AML-193 (cell line): ENCODE results near the gene SYNM.

Source experiments
- DNase-seq, 2 experiments: peaks; one replicate each; lab custom pipeline; 2025; lab: John Stamatoyannopoulos, UW

Gene SYNM

GRCh38 chr15:99122831-99123712, 18.2 kb downstream of the SYNM start:
- no peak for DNase-seq

GRCh38 chr15:99123713-99124451, 19.0 kb downstream of the SYNM start:
- peak; percentile 21 to 25 for DNase-seq

- DNase-seq: no peak
Measured at GRCh38 chr15:99124641-99125040, 19.8 kb downstream of the SYNM start.

GRCh38 chr15:99125061-99125891, 20.4 kb downstream of the SYNM start:
- DNase-seq: no peak

- DNase-seq: no peak
Measured at GRCh38 chr15:99126131-99126588, 21.3 kb downstream of the SYNM start.

GRCh38 chr15:99126930-99127329, 22.1 kb downstream of the SYNM start:
- DNase-seq: no peak

GRCh38 chr15:99127773-99128172, 22.9 kb downstream of the SYNM start:
- DNase-seq: no peak

GRCh38 chr15:99128411-99128810, 23.5 kb downstream of the SYNM start:
- no peak for DNase-seq

- DNase-seq: no peak
Measured at GRCh38 chr15:99129644-99130043, 24.8 kb downstream of the SYNM start.

- DNase-seq: no peak
Measured at GRCh38 chr15:99130314-99130713, 25.4 kb downstream of the SYNM start.

GRCh38 chr15:99130765-99131440, 26.0 kb downstream of the SYNM start:
- DNase-seq: no peak

- no peak for DNase-seq
Measured at GRCh38 chr15:99131441-99132023, 26.7 kb downstream of the SYNM start.

- DNase-seq: no peak
Measured at GRCh38 chr15:99132122-99132521, 27.2 kb downstream of the SYNM start.

- no peak for DNase-seq
Measured at GRCh38 chr15:99132634-99133287, 27.9 kb downstream of the SYNM start.

- no peak for DNase-seq
Measured at GRCh38 chr15:99134317-99134821, 29.5 kb downstream of the SYNM start.

- no peak for DNase-seq
Measured at GRCh38 chr15:99135194-99135593, 30.3 kb downstream of the SYNM start.

GRCh38 chr15:99137111-99137546, 32.2 kb downstream of the SYNM start:
- DNase-seq: no peak

GRCh38 chr15:99137877-99138276, 33.0 kb downstream of the SYNM start:
- no peak for DNase-seq

- no peak for DNase-seq
Measured at GRCh38 chr15:99138491-99138982, 33.7 kb downstream of the SYNM start.

- DNase-seq: no peak
Measured at GRCh38 chr15:99139276-99139675, 34.4 kb downstream of the SYNM start.
